ENCODE data around the gene CLDND2. TPM values are rescaled to one million over a fixed set of nuclear protein-coding genes. Genes with fewer than 3 reads are reported as not detected.

CLDND2 gene
- polyA plus RNA-seq, 2 donors: 0.37 to 0.39 TPM

DNA sequence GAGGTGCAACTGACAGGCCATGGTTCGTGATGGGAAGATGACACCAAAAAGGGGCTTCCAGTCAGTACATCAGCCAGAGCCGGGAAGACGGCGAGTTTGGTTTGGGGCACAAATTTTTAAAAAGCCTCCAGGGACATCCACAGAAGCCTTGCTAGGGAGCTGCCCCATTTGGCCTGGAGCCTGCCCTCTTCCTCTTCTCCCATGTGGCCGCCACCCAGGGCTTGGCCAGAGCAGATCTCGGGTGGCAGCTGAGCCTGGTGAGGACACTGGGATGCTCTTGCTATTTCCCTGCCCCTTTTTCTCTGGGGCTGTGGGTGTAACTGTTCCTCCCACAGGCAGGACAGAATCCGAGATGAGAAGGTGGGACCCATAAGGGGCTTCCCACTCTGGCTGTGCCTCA, 10.9 kb downstream of the CLDND2 start:
- no peak overlapping the region for H3K27ac ChIP-seq (ENCODE audit: low read depth in 2 of 2, low read length in 1 of 2)
- WGBS, 2 donors: 79 to 81% methylated on average over 7 of the region's 7 CpGs
- H3K4me3 ChIP-seq (ENCODE audit: low read depth in 1 of 2, low read length in 2 of 2): no peak overlapping the region
- H3K4me1 ChIP-seq (ENCODE audit: control insufficient read depth in 2 of 2, insufficient read depth in 2 of 2, low read length in 1 of 2): peaks cover 0 to under 1% of the 10 kb centered on the region in 2 donors
- peaks cover 0 to 1% of the 10 kb centered on the region in 2 donors for H3K36me3 ChIP-seq (ENCODE audit: control insufficient read depth in 2 of 2, insufficient read depth in 2 of 2, low read length in 1 of 2)
- no peaks in the 10 kb centered on the region for H3K9me3 ChIP-seq (ENCODE audit: control insufficient read depth in 2 of 2, insufficient read depth in 1 of 2, low read depth in 1 of 2, low read length in 1 of 2)
- no peaks in the 10 kb centered on the region for H3K27me3 ChIP-seq (ENCODE audit: control insufficient read depth in 1 of 2, insufficient read depth in 2 of 2, low read length in 2 of 2)

DNA sequence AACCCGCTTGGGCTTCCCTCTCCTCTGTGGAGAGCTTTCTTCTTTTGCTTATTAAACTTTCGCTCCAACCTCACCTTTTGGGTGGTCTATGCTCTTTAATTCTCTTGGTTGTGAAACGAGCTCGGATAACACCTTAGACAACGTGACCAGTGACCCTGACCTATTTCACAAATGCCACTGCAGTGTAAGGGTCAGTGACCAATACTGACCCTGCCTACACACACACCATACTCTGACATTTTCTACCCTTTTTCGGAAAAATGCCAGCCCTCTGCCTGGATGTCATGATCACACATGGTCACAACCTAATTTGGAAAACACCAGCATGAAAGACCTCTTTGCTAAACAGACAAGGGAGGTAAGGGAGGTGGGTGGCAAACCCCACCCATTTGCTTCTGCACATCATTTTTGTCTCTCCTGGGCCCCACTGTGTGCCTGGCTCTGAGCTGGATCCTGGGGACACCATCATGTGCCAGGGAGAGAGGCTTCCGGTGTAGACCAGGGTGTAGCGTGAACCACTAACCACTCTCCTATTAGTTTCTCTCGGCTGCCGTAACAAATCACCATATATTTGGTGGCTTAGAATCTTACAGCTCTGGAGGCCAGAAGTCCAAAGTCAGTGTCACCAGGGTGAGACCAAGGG, 12.5 kb downstream of the CLDND2 start:
- Histone ChIP-seq H3K4me3 (ENCODE audit: low read depth in 1 of 2, low read length in 2 of 2) (no peak overlapping the region), H3K4me1 (ENCODE audit: control insufficient read depth in 2 of 2, insufficient read depth in 2 of 2, low read length in 1 of 2) (no peaks in the 10 kb centered on the region), H3K9me3 (ENCODE audit: control insufficient read depth in 2 of 2, insufficient read depth in 1 of 2, low read depth in 1 of 2, low read length in 1 of 2) (no peaks in the 10 kb centered on the region), H3K36me3 (ENCODE audit: control insufficient read depth in 2 of 2, insufficient read depth in 2 of 2, low read length in 1 of 2) (peaks cover 0 to 5% of the 10 kb centered on the region in 2 donors), H3K27ac (ENCODE audit: low read depth in 2 of 2, low read length in 1 of 2) (no peak overlapping the region), H3K27me3 (ENCODE audit: control insufficient read depth in 1 of 2, insufficient read depth in 2 of 2, low read length in 2 of 2) (no peaks in the 10 kb centered on the region)
- WGBS, 2 donors: 96 to 97% methylated on average over 10 of the region's 10 CpGs

DNA sequence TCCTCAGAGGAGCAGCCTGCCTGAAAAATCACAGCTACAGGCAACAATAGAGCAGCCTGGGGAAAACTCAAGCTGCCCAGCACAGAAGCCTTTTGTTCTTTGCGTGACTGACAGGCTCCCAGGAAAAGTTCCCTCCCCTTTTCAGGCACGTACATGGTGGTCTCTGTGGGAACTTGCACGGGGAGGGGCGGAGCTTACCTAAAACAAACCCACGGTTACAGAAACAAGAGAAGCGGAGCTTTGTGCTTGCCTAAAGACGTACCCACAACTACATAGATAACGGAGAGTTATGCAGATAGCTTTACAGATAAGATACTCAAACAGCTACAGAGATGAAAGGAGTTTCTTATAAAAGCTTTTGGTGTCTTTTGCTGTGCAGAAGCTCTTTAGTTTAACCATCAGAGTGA, 14.1 kb downstream of the CLDND2 start:
- Histone ChIP-seq H3K27ac (ENCODE audit: low read depth in 2 of 2, low read length in 1 of 2) (no peak overlapping the region), H3K9me3 (ENCODE audit: control insufficient read depth in 2 of 2, insufficient read depth in 1 of 2, low read depth in 1 of 2, low read length in 1 of 2) (no peaks in the 10 kb centered on the region), H3K4me3 (ENCODE audit: low read depth in 1 of 2, low read length in 2 of 2) (no peak overlapping the region), H3K4me1 (ENCODE audit: control insufficient read depth in 2 of 2, insufficient read depth in 2 of 2, low read length in 1 of 2) (peaks cover 0 to 3% of the 10 kb centered on the region in 2 donors), H3K36me3 (ENCODE audit: control insufficient read depth in 2 of 2, insufficient read depth in 2 of 2, low read length in 1 of 2) (peaks cover 5% of the 10 kb centered on the region in 2 donors), H3K27me3 (ENCODE audit: control insufficient read depth in 1 of 2, insufficient read depth in 2 of 2, low read length in 2 of 2) (no peaks in the 10 kb centered on the region)
- WGBS, 2 donors: 39 to 55% methylated on average over 8 of the region's 8 CpGs

DNA sequence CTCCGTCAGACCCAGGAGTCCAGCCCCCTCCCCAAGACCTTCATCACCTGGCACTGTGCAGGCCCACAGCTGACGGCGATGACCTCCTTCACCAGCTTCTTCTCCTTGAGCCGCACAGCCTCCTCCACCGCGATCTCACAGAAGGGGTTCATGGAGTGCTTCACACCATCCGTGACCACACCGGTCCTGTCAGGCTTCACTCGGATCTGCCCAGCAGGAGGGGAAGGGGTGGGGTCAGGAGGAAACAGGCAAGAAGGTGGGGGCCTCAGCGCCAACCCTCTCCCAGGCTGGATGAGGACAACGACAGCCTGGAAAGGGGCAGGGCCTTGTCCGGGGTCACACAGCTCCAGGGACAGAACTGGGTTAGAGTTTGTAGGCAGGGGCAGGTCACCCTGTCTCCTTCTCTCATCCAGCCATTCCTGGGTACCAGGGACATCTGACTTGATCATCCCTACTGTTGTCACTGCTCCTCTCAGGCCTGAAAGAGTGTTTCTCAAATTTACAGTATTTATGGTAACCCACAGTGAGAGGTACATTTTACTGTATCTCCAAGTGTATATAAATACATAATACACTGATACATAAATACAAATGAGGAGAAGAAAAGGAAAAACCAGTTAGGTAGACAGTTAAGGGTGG, 14.6 kb downstream of the CLDND2 start:
- H3K4me3 ChIP-seq (ENCODE audit: low read depth in 1 of 2, low read length in 2 of 2): no peak overlapping the region
- no peak overlapping the region for H3K27ac ChIP-seq (ENCODE audit: low read depth in 2 of 2, low read length in 1 of 2)
- H3K4me1 ChIP-seq (ENCODE audit: control insufficient read depth in 2 of 2, insufficient read depth in 2 of 2, low read length in 1 of 2): peaks cover 0 to 3% of the 10 kb centered on the region in 2 donors
- WGBS, 2 donors: 73 to 74% methylated on average over 12 of the region's 12 CpGs
- H3K27me3 ChIP-seq (ENCODE audit: control insufficient read depth in 1 of 2, insufficient read depth in 2 of 2, low read length in 2 of 2): no peaks in the 10 kb centered on the region
- no peaks in the 10 kb centered on the region for H3K9me3 ChIP-seq (ENCODE audit: control insufficient read depth in 2 of 2, insufficient read depth in 1 of 2, low read depth in 1 of 2, low read length in 1 of 2)
- H3K36me3 ChIP-seq (ENCODE audit: control insufficient read depth in 2 of 2, insufficient read depth in 2 of 2, low read length in 1 of 2): peaks cover 5% of the 10 kb centered on the region in 2 donors

DNA sequence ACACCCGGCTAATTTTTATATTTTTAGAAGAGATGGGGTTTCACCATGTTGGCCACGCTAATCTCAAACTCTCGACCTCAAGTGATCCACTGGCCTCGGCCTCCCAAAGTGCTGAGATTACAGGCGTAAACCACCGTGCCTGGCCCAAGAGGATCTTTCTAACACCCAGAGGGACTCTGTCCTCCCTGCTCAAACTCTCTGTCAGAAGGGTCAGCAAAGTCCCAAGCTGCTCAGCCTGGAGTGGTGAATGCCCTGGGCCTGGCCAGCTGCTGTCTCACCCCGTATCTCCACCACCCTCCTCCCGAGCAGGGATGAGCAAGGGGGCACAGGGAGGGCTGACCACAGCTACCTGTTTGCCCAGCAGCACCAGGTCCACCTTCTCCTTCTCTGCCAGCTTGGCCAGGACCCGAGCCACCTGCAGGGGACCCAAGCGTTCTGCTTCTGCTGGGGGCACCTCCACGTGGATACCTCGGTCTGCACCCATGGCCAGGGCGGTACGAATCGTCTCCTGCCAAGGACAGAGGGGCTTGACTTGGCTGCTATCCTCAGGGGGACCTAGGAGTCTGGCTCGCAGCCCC, 15.9 kb downstream of the CLDND2 start:
- Histone ChIP-seq H3K36me3 (ENCODE audit: control insufficient read depth in 2 of 2, insufficient read depth in 2 of 2, low read length in 1 of 2) (peaks cover 5% of the 10 kb centered on the region in 2 donors), H3K9me3 (ENCODE audit: control insufficient read depth in 2 of 2, insufficient read depth in 1 of 2, low read depth in 1 of 2, low read length in 1 of 2) (no peaks in the 10 kb centered on the region), H3K27ac (ENCODE audit: low read depth in 2 of 2, low read length in 1 of 2) (no peak overlapping the region), H3K4me1 (ENCODE audit: control insufficient read depth in 2 of 2, insufficient read depth in 2 of 2, low read length in 1 of 2) (peaks cover 0 to 3% of the 10 kb centered on the region in 2 donors), H3K27me3 (ENCODE audit: control insufficient read depth in 1 of 2, insufficient read depth in 2 of 2, low read length in 2 of 2) (no peaks in the 10 kb centered on the region), H3K4me3 (ENCODE audit: low read depth in 1 of 2, low read length in 2 of 2) (no peak overlapping the region)
- WGBS, 2 donors: 95 to 96% methylated on average over 16 of the region's 16 CpGs

DNA sequence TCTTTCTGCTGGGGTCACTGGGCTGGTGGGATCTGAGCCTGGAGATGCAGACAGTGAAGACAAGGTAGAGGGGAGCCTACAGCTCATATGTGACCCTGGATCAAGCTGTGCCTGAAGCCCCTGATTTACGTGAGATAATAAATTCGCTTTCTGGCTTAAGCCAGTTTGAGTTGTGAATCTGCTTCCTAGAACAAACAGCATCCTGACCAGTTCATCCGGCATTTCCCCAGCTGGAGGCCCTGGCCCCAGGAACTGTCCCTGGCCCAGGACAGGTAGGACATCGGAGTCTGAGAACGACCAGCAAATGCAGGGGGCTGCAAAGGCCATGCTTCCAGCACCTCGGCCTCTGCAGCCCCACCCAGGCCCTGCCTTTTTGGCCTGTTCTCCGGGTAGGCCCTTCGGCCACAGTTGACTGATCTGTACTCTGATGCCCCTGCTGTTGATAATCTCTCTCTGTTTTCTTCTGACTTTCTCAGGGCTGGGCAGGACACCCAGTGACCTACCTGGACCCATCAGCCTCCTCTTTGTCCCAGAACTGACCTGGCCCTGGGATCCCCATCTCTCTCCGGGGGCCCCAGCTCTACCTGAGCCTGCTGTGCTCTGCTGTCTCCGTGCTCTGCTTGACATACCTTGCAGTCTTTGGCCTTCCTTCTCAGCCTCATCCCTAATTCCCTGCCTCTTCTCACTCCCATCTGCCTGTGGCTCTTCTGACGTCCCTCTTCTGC, 17.4 kb downstream of the CLDND2 start:
- Histone ChIP-seq H3K36me3 (ENCODE audit: control insufficient read depth in 2 of 2, insufficient read depth in 2 of 2, low read length in 1 of 2) (peaks cover 5 to 13% of the 10 kb centered on the region in 2 donors), H3K27ac (ENCODE audit: low read depth in 2 of 2, low read length in 1 of 2) (peak overlapping the region; percentile 61 to 94), H3K27me3 (ENCODE audit: control insufficient read depth in 1 of 2, insufficient read depth in 2 of 2, low read length in 2 of 2) (no peaks in the 10 kb centered on the region), H3K4me3 (ENCODE audit: low read depth in 1 of 2, low read length in 2 of 2) (no peak overlapping the region), H3K9me3 (ENCODE audit: control insufficient read depth in 2 of 2, insufficient read depth in 1 of 2, low read depth in 1 of 2, low read length in 1 of 2) (no peaks in the 10 kb centered on the region), H3K4me1 (ENCODE audit: control insufficient read depth in 2 of 2, insufficient read depth in 2 of 2, low read length in 1 of 2) (peaks cover 0 to 3% of the 10 kb centered on the region in 2 donors)
- 93 to 96% methylated on average over 11 of the region's 11 CpGs for WGBS, 2 donors

DNA sequence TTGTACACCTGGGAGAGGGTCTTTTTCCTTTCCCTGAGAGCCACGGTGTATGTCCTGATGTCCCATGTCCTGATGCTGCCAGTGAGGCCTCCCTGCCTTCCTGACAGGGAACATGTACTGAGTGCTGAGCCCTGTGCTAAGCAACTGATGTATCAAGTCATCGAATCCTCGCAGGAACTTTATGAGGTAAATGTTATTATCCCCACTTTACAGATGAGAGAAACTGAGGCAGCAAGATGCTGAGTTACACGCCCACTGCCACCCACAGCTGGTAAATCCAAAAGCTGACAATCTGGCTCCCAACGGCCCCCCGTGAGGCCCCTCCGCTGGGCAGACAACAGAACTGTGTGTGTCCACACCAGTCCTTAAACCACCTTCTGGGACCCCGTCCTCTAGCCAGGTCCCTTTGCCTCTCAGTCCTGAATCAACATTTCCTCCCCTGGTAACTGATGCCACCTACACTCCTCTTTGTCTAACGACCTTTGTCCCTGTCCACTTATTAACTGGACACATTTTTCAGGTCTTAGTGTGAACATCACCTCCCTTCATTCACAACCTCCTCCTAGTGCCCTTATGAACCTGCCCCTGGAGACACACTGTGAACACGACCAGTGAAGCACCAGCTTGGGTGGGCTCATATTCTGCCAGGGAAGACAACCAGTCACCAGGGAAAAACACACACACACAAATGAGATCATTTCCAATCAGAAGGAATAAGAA, 21.4 kb downstream of the CLDND2 start:
- Histone ChIP-seq H3K4me3 (ENCODE audit: low read depth in 1 of 2, low read length in 2 of 2) (no peak overlapping the region), H3K27ac (ENCODE audit: low read depth in 2 of 2, low read length in 1 of 2) (no peak overlapping the region), H3K4me1 (ENCODE audit: control insufficient read depth in 2 of 2, insufficient read depth in 2 of 2, low read length in 1 of 2) (peaks cover 3 to 7% of the 10 kb centered on the region in 2 donors), H3K27me3 (ENCODE audit: control insufficient read depth in 1 of 2, insufficient read depth in 2 of 2, low read length in 2 of 2) (no peaks in the 10 kb centered on the region), H3K36me3 (ENCODE audit: control insufficient read depth in 2 of 2, insufficient read depth in 2 of 2, low read length in 1 of 2) (peaks cover 5 to 12% of the 10 kb centered on the region in 2 donors), H3K9me3 (ENCODE audit: control insufficient read depth in 2 of 2, insufficient read depth in 1 of 2, low read depth in 1 of 2, low read length in 1 of 2) (no peaks in the 10 kb centered on the region)
- WGBS, 2 donors: 82 to 89% methylated on average over 10 of the region's 10 CpGs

DNA sequence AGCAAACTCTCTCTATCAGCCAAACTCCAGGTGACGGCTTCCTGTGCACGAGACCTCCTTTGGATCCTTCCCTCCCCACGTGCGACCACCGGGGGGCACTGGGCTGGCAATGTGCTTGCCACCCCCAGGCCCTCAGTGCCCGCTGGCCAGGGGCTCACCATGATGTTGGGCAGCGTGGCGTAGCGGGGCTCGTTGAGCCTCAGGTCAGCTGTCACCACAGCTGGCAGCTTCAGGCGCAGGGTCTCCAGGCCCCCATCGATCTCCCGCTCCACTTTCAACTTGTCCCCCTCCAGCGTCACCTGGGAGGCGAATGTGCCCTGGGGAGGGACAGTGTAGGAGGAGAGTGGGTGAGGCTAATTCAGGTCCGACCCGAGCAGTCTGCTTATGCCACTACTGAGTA, 22.1 kb downstream of the CLDND2 start:
- WGBS, 2 donors: 90 to 93% methylated on average over 17 of the region's 17 CpGs

DNA sequence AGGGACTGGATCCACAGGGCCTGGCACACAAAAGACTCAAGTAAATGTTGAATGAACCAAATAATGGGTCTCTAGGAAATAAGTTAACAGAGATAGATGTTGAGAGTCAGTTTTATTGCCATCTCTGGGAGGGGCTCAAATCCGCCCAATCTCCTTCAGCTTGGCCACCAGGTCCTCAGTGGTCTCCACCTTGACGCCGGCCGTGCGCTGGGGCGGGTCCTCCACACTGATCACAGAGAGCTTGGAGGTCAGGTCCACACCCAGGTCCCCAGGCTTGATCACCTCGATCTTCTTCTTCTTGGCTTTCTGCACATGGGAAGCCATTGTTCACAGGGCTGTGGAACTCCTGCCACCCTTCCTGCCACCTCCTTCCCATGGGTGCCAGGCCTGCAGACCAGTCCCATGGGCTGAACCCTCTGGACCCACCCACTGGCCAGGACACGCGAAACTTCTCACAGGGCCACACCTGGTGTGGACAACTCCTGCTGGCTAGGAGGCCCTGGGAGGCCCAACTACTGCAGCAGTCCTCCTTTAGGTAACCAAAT, 23.7 kb downstream of the CLDND2 start:
- 94 to 95% methylated on average over 9 of the region's 9 CpGs for WGBS, 2 donors
- Histone ChIP-seq H3K4me3 (ENCODE audit: low read depth in 1 of 2, low read length in 2 of 2) (no peak overlapping the region), H3K36me3 (ENCODE audit: control insufficient read depth in 2 of 2, insufficient read depth in 2 of 2, low read length in 1 of 2) (peaks cover 0 to 10% of the 10 kb centered on the region in 2 donors), H3K4me1 (ENCODE audit: control insufficient read depth in 2 of 2, insufficient read depth in 2 of 2, low read length in 1 of 2) (peaks cover 6 to 11% of the 10 kb centered on the region in 2 donors), H3K9me3 (ENCODE audit: control insufficient read depth in 2 of 2, insufficient read depth in 1 of 2, low read depth in 1 of 2, low read length in 1 of 2) (no peaks in the 10 kb centered on the region), H3K27me3 (ENCODE audit: control insufficient read depth in 1 of 2, insufficient read depth in 2 of 2, low read length in 2 of 2) (no peaks in the 10 kb centered on the region), H3K27ac (ENCODE audit: low read depth in 2 of 2, low read length in 1 of 2) (no peak overlapping the region)

More for the DNA sequence above, 22.1 kb downstream of the CLDND2 start:
- Histone ChIP-seq H3K9me3 (ENCODE audit: control insufficient read depth in 2 of 2, insufficient read depth in 1 of 2, low read depth in 1 of 2, low read length in 1 of 2) (no peaks in the 10 kb centered on the region), H3K27ac (ENCODE audit: low read depth in 2 of 2, low read length in 1 of 2) (no peak overlapping the region), H3K27me3 (ENCODE audit: control insufficient read depth in 1 of 2, insufficient read depth in 2 of 2, low read length in 2 of 2) (no peaks in the 10 kb centered on the region), H3K36me3 (ENCODE audit: control insufficient read depth in 2 of 2, insufficient read depth in 2 of 2, low read length in 1 of 2) (peaks cover 5 to 10% of the 10 kb centered on the region in 2 donors), H3K4me3 (ENCODE audit: low read depth in 1 of 2, low read length in 2 of 2) (no peak overlapping the region), H3K4me1 (ENCODE audit: control insufficient read depth in 2 of 2, insufficient read depth in 2 of 2, low read length in 1 of 2) (peaks cover 3 to 13% of the 10 kb centered on the region in 2 donors)

All from esophagus (tissue), 2 donors.